Pancreas (tissue), 10 donors: ENCODE data around the gene LHFPL3. TPM values are rescaled to one million over a fixed set of nuclear protein-coding genes. Genes with fewer than 3 reads are reported as not detected.

Source experiments
- ATAC-seq, 4 donors: fragments of 200-7000 bp; cut with Tn5 transposase; one replicate each; pipeline versions ENCODE4 v1.8.0 to v1.9.1; 2020; ENCODE audit warnings: mild to moderate bottlenecking in 4 of 4, moderate library complexity in 4 of 4
- DNase-seq, 6 donors: peaks; one replicate each; pipeline ENCODE4 v3.0.0-alpha.2; 2020
- FAIRE-seq: peaks from 2 replicates; lab custom pipeline; 2012; peaks lifted over from hg19 to GRCh38; lab: Jason Lieb, UNC
- H3K27ac ChIP-seq, 4 donors: fragments of 200-600 bp; sonication (generic); 1 replicate in 3 of 4; 2 replicates in 1 of 4; pipeline versions ENCODE4 v1.5.0 to v1.8.0; 2020
- H3K27me3 ChIP-seq, 4 donors: fragments of 200-600 bp; one replicate each; pipeline ENCODE4 v1.8.0; 2021
- H3K36me3 ChIP-seq, 3 donors: fragments of 200-600 bp; sonication (generic) in 1 of 3; one replicate each; pipeline versions ENCODE4 v1.5.0 to v1.8.0; 2020 to 2021
- H3K4me1 ChIP-seq, 3 donors: fragments of 200-600 bp; one replicate each; pipeline ENCODE4 v1.8.0; 2021
- H3K4me3 ChIP-seq, 4 donors: fragments of 200-600 bp; sonication (generic) in 2 of 4; one replicate each; pipeline versions ENCODE4 v1.5.0 to v1.8.0; 2020 to 2021
- H3K9me3 ChIP-seq, 4 donors: fragments of 200-600 bp; one replicate each; pipeline ENCODE4 v1.8.0; 2021
- CTCF ChIP-seq, 4 donors: fragments of 200-600 bp; sonication (generic) in 3 of 4; IDR thresholded peaks; one replicate each; pipeline versions ENCODE4 v1.5.0 to v1.8.0; 2021; ENCODE audit warnings: antibody characterized with exemption in 4 of 4
- WGBS, 2 donors: extraction: QIAGEN DNeasy Blood & Tissue Kit; methylation state at CpG; one replicate each; pipeline ENCODE4 v1.1.7; 2013; 5-methylcytosine and 5-hydroxymethylcytosine counted together
- intact Hi-C, 3 donors: fragments of 100-400 bp; cut with DNase I; formaldehyde crosslinking; loops; one replicate each; pipeline versions ENCODE4 v1.11.1 to v1.14.2; 2022
- polyA plus RNA-seq, 2 donors: library from polyadenylated mRNA; stranded (reverse); fragments of 200-250 nt; gene quantifications; one replicate each; pipeline ENCODE4 v1.2.3, GENCODE V29; 2013
- total RNA-seq, 6 donors: library from RNA; stranded (reverse); fragmentation: NEBNext Ultra II Directional in 4 of 6; extraction: Animal tissue kit (Norgen Biotek cat#: 25700) in 4 of 6; gene quantifications; one replicate each; pipeline versions ENCODE4 v1.2.1 to v1.2.4, GENCODE V29; 2021 to 2023
- donor health status: healthy with polysubstance abuse.
- donor health status: DM: no; HTN: no; CAD: no; lungs with moderate emphysema.
- donor health status: DM: no; HTN: no; CAD: no.
- donor health status: control.
- donor health status: control.
- donor health status: Bipolar disorder and iron deficiency.
- donor health status: DM: yes; HTN: yes; CAD: no.
- donor health status: DM: no; HTN: no; CAD: no.
- donor health status: DM: no; HTN: no; CAD: no.
- donor health status: DM: yes; HTN: yes; CAD: no.

LHFPL3 gene
- total and polyA plus RNA-seq, 8 donors = not detected

- H3K4me1 ChIP-seq = no peaks in the 10 kb centered on the region
- no peak overlapping the region for H3K27ac ChIP-seq
- intact Hi-C loops = no loop called here
- no peaks in the 10 kb centered on the region for H3K36me3 ChIP-seq
- no peak for FAIRE-seq
- DNase-seq = no peak
- no peaks in the 10 kb centered on the region for H3K9me3 ChIP-seq
- no peak overlapping the region for H3K4me3 ChIP-seq
- no peaks in the 10 kb centered on the region for H3K27me3 ChIP-seq
- WGBS, 2 donors = 78 to 81% methylated on average over 7 of the region's 7 CpGs
- no peak for ATAC-seq
- no peak for TF ChIP-seq CTCF (IDR thresholded peaks at IDR 0.05)
These were observed 577.6 kb downstream of the LHFPL3 start for GRCh38 chr7:104906032-104906431.

- no peaks in the 10 kb centered on the region for H3K27me3 ChIP-seq
- no peaks in the 10 kb centered on the region for H3K9me3 ChIP-seq
- no peak overlapping the region for H3K4me3 ChIP-seq
- no peaks in the 10 kb centered on the region for H3K36me3 ChIP-seq
- intact Hi-C loops = no loop called here
- TF ChIP-seq CTCF (IDR thresholded peaks at IDR 0.05) = no peak
- 72% methylated on average over 4 of the region's 4 CpGs for WGBS, 2 donors
- FAIRE-seq (no peak), ATAC-seq (no peak), DNase-seq (no peak)
- no peaks in the 10 kb centered on the region for H3K4me1 ChIP-seq
- no peak overlapping the region for H3K27ac ChIP-seq
These were observed 578.2 kb downstream of the LHFPL3 start for GRCh38 chr7:104906556-104906955.

GRCh38 chr7:104908636-104909035 lies 580.2 kb downstream of the LHFPL3 start:
- intact Hi-C loops = no loop called here
- H3K27me3 ChIP-seq = no peaks in the 10 kb centered on the region
- no peaks in the 10 kb centered on the region for H3K9me3 ChIP-seq
- no peak for TF ChIP-seq CTCF (IDR thresholded peaks at IDR 0.05)
- no peaks in the 10 kb centered on the region for H3K36me3 ChIP-seq
- no peak overlapping the region for H3K4me3 ChIP-seq
- no peak for DNase-seq
- WGBS, 2 donors = 79 to 83% methylated on average over 2 of the region's 2 CpGs
- H3K27ac ChIP-seq = no peak overlapping the region
- no peak for FAIRE-seq
- H3K4me1 ChIP-seq = no peaks in the 10 kb centered on the region
- ATAC-seq = no peak

- no peak overlapping the region for H3K27ac ChIP-seq
- DNase-seq = no peak
- FAIRE-seq = no peak
- intact Hi-C loops = no loop called here
- no peaks in the 10 kb centered on the region for H3K27me3 ChIP-seq
- no peaks in the 10 kb centered on the region for H3K4me1 ChIP-seq
- H3K9me3 ChIP-seq = no peaks in the 10 kb centered on the region
- no peaks in the 10 kb centered on the region for H3K36me3 ChIP-seq
- no peak overlapping the region for H3K4me3 ChIP-seq
- TF ChIP-seq CTCF (IDR thresholded peaks at IDR 0.05) = no peak
- ATAC-seq = no peak
- WGBS, 2 donors = 90 to 95% methylated on average over 2 of the region's 2 CpGs
These were observed 580.7 kb downstream of the LHFPL3 start for GRCh38 chr7:104909096-104909495.

GRCh38 chr7:104914421-104914820 lies 586.0 kb downstream of the LHFPL3 start:
- ATAC-seq (no peak), DNase-seq (no peak), FAIRE-seq (no peak)
- H3K4me3 ChIP-seq = no peak overlapping the region
- intact Hi-C loops = no loop called here
- no peak overlapping the region for H3K27ac ChIP-seq
- no peaks in the 10 kb centered on the region for H3K27me3 ChIP-seq
- no peaks in the 10 kb centered on the region for H3K4me1 ChIP-seq
- no peak for TF ChIP-seq CTCF (IDR thresholded peaks at IDR 0.05)
- no peaks in the 10 kb centered on the region for H3K36me3 ChIP-seq
- H3K9me3 ChIP-seq = no peaks in the 10 kb centered on the region
- WGBS, 2 donors = 74 to 75% methylated on average over 2 of the region's 2 CpGs
